Loucy (cell line): ENCODE results near the gene MRAP.

ENCODE experiments used
- H2AFZ ChIP-seq: fragments of 200-600 bp; sonication (generic); 2 replicates; pipeline ENCODE4 v1.6.0; 2016; ENCODE audit warnings: antibody characterized with exemption, mild to moderate bottlenecking, low read length, moderate library complexity
- H3F3A ChIP-seq: fragments of 200-600 bp; 2 replicates; pipeline ENCODE4 v1.6.0; 2016; ENCODE audit warnings: antibody characterized with exemption, low read depth, mild to moderate bottlenecking
- H3K27me3 ChIP-seq: fragments of 200-600 bp; sonication (generic); 2 replicates; pipeline ENCODE4 v1.6.1; 2014; ENCODE audit warnings: low read length, mild to moderate bottlenecking; ENCODE audit not compliant: insufficient read depth, poor library complexity, severe bottlenecking
- H3K36me3 ChIP-seq: fragments of 200-600 bp; sonication (generic); 2 replicates; pipeline ENCODE4 v1.6.1; 2016; ENCODE audit warnings: low read length; ENCODE audit not compliant: insufficient read depth
- H3K4me1 ChIP-seq: fragments of 200-600 bp; sonication (generic); 2 replicates; pipeline ENCODE4 v1.5.1; 2014; ENCODE audit warnings: low read length, mild to moderate bottlenecking; ENCODE audit not compliant: insufficient read depth, poor library complexity, severe bottlenecking
- H3K4me2 ChIP-seq: fragments of 200-600 bp; sonication (generic); 2 replicates; pipeline ENCODE4 v1.6.0; 2014; ENCODE audit warnings: antibody characterized with exemption, low read length, low read depth, mild to moderate bottlenecking; ENCODE audit not compliant: poor library complexity, severe bottlenecking
- H3K4me3 ChIP-seq: fragments of 200-600 bp; sonication (generic); 2 replicates; pipeline ENCODE4 v1.5.1; 2014; ENCODE audit warnings: low read length, mild to moderate bottlenecking, mixed read lengths; ENCODE audit not compliant: poor library complexity, severe bottlenecking
- H3K79me2 ChIP-seq: fragments of 200-600 bp; sonication (generic); 2 replicates; pipeline ENCODE4 v1.6.1; 2014; ENCODE audit warnings: low read length; ENCODE audit not compliant: insufficient read depth
- H3K9ac ChIP-seq: fragments of 200-600 bp; sonication (generic); 2 replicates; pipeline ENCODE4 v1.6.0; 2014; ENCODE audit warnings: mild to moderate bottlenecking, low read depth, low read length, moderate library complexity; ENCODE audit not compliant: poor library complexity, severe bottlenecking
- H3K9me2 ChIP-seq: fragments of 200-600 bp; sonication (generic); replicated peaks from 2 replicates; pipeline ENCODE4 v1.6.1; 2016; ENCODE audit warnings: low read depth, low read length, mixed read lengths
- H3K9me3 ChIP-seq: fragments of 200-600 bp; sonication (generic); 2 replicates; pipeline ENCODE4 v1.6.1; 2014; ENCODE audit warnings: mild to moderate bottlenecking, antibody characterized with exemption, low read length, low read depth; ENCODE audit not compliant: insufficient read depth
- H4K20me1 ChIP-seq: fragments of 200-600 bp; sonication (generic); 2 replicates; pipeline ENCODE4 v1.6.0; 2014; ENCODE audit warnings: antibody characterized with exemption, low read length, mild to moderate bottlenecking; ENCODE audit not compliant: insufficient read depth, poor library complexity, severe bottlenecking
- CTCF ChIP-seq: fragments of 200-600 bp; sonication (generic); conservative IDR thresholded peaks from 2 replicates; pipeline ENCODE4 v1.5.1; 2014; ENCODE audit warnings: mild to moderate bottlenecking, antibody characterized with exemption, low read length
- EZH2phosphoT487 ChIP-seq: fragments of 200-600 bp; IDR thresholded peaks from 2 replicates; pipeline ENCODE4 v1.6.1; 2018; ENCODE audit warnings: antibody characterized with exemption, mild to moderate bottlenecking, moderate library complexity, borderline replicate concordance

Gene MRAP

DNA sequence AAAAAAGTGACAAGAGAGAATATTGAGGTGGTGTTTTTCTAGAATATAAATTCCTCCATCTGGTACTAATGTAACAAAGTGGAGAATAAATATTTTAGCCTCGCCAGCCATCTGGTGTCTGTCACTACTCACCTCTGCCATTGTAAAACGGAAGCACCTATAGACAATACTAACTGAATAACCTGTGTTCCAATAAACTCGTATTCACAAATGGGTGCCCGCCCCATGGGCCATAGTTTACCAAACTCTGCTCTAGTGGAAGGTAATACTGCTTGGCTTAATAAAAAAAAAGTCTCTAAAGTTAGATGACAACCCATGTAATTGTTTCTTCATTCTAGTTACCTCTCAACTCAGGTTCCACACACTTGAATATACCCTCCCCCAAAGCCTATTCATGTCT is 27.9 kb upstream of the MRAP start:
- H3K27me3 ChIP-seq = no peaks in the 10 kb centered on the region
- H3K9ac ChIP-seq = no peak overlapping the region
- H3K9me2 ChIP-seq = no peaks in the 10 kb centered on the region
- TF ChIP-seq EZH2phosphoT487 (no peak), CTCF (no peak)
- H4K20me1 ChIP-seq = no peaks in the 10 kb centered on the region
- H3K4me2 ChIP-seq = no peak overlapping the region
- no peaks in the 10 kb centered on the region for H3F3A ChIP-seq
- peaks cover 45% of the 10 kb centered on the region; the same call in 1 of the 2 replicates for H3K36me3 ChIP-seq
- no peaks in the 10 kb centered on the region for H3K9me3 ChIP-seq
- H3K79me2 ChIP-seq = peaks cover 13% of the 10 kb centered on the region; the same call in 1 of the 2 replicates
- peaks cover 6% of the 10 kb centered on the region for H3K4me1 ChIP-seq
- H3K4me3 ChIP-seq = no peak overlapping the region
- no peak overlapping the region for H2AFZ ChIP-seq

GRCh38 chr21:32276671-32277070 is 22.0 kb upstream of the MRAP start:
- H3K9me2 ChIP-seq = no peaks in the 10 kb centered on the region
- H3K4me2 ChIP-seq = peak overlapping the region; percentile 76
- no peaks in the 10 kb centered on the region for H3K27me3 ChIP-seq
- H3K4me3 ChIP-seq = peak overlapping the region; percentile 18
- H3F3A ChIP-seq = no peaks in the 10 kb centered on the region
- TF ChIP-seq CTCF = no peak
- no peak for TF ChIP-seq EZH2phosphoT487
- no peak overlapping the region for H2AFZ ChIP-seq
- H3K4me1 ChIP-seq = peaks cover 19% of the 10 kb centered on the region
- H3K9me3 ChIP-seq = no peaks in the 10 kb centered on the region
- H3K9ac ChIP-seq = no peak overlapping the region
- H3K79me2 ChIP-seq = peaks cover 35% of the 10 kb centered on the region
- peaks cover 8% of the 10 kb centered on the region; the same call in 1 of the 2 replicates for H3K36me3 ChIP-seq
- H4K20me1 ChIP-seq = no peaks in the 10 kb centered on the region

GRCh38 chr21:32278103-32278502 is 20.6 kb upstream of the MRAP start:
- Histone ChIP-seq H3K4me3 (peak overlapping the region; percentile 89), H3K4me2 (peak overlapping the region; percentile 76), H3K4me1 (peaks cover 13% of the 10 kb centered on the region), H3K79me2 (peaks cover 28% of the 10 kb centered on the region), H3K9me2 (no peaks in the 10 kb centered on the region), H3K9ac (peak overlapping the region; percentile 85), H2AFZ (peak overlapping the region; percentile 97; the same call in 1 of the 2 replicates), H3F3A (no peaks in the 10 kb centered on the region), H3K36me3 (peaks cover 7% of the 10 kb centered on the region; the same call in 1 of the 2 replicates), H3K27me3 (no peaks in the 10 kb centered on the region), H3K9me3 (no peaks in the 10 kb centered on the region), H4K20me1 (no peaks in the 10 kb centered on the region)
- TF ChIP-seq EZH2phosphoT487 (no peak), CTCF (no peak)
